HG03025 (cell line): ENCODE data around the gene PRRX2.
"Not testable (repeated sequence)": the region's sequence is repeated elsewhere in the genome, so short reads cannot be mapped to it uniquely, and the experiment has no call there.

ENCODE experiments used
- ATAC-seq: cut with Tn5 transposase; IDR thresholded peaks from one replicate; pipeline ENCODE4 v1.9.1; 2021; ENCODE audit warnings: mild to moderate bottlenecking, moderate library complexity; ENCODE audit not compliant: unreplicated experiment, low FRiP score

The PRRX2 gene

GRCh38 chr9:129635099-129636065 is 30.1 kb upstream of the PRRX2 start:
- ATAC-seq = no peak

- not testable (repeated sequence) for ATAC-seq
Observed at GRCh38 chr9:129636343-129636742, 29.1 kb upstream of the PRRX2 start.

GRCh38 chr9:129637102-129637501 is 28.3 kb upstream of the PRRX2 start:
- ATAC-seq = no peak

- no peak for ATAC-seq
Observed at GRCh38 chr9:129637673-129638439, 27.6 kb upstream of the PRRX2 start.

GRCh38 chr9:129639034-129639630 is 26.3 kb upstream of the PRRX2 start:
- no peak for ATAC-seq

- no peak for ATAC-seq
Observed at GRCh38 chr9:129639756-129640085, 25.7 kb upstream of the PRRX2 start.

- no peak for ATAC-seq
Observed at GRCh38 chr9:129640086-129640870, 25.2 kb upstream of the PRRX2 start.

GRCh38 chr9:129640871-129641749 is 24.3 kb upstream of the PRRX2 start:
- peak; percentile 16 for ATAC-seq

GRCh38 chr9:129641750-129642585 is 23.5 kb upstream of the PRRX2 start, which contains the start of gene ASB6:
Gene ASB6, minus strand, starts transcription at chr9:129642151. Its CDS starts 152 bp downstream, at chr9:129641999.
- ATAC-seq = peak; percentile 78

GRCh38 chr9:129643706-129644105 is 21.7 kb upstream of the PRRX2 start:
- no peak for ATAC-seq

- no peak for ATAC-seq
Observed at GRCh38 chr9:129644365-129644764, 21.1 kb upstream of the PRRX2 start.

GRCh38 chr9:129644902-129645301 is 20.5 kb upstream of the PRRX2 start:
- ATAC-seq = no peak

- ATAC-seq = no peak
Observed at GRCh38 chr9:129646252-129646651, 19.2 kb upstream of the PRRX2 start.

GRCh38 chr9:129646654-129647053 is 18.8 kb upstream of the PRRX2 start:
- no peak for ATAC-seq

GRCh38 chr9:129647635-129648034 is 17.8 kb upstream of the PRRX2 start:
- no peak for ATAC-seq

- ATAC-seq = no peak
Observed at GRCh38 chr9:129648092-129648763, 17.2 kb upstream of the PRRX2 start.

GRCh38 chr9:129648764-129649115 is 16.7 kb upstream of the PRRX2 start:
- no peak for ATAC-seq
